ENCODE results near the gene DGAT2.

Gene DGAT2

GRCh38 chr11:75814677-75815344 is 46.2 kb downstream of the DGAT2 start, which contains the start of gene UVRAG (continued):
- TF ChIP-seq ZBTB11 (tag by site-specific recombination; conservative IDR thresholded peaks at IDR 0.05; ENCODE audit: low read depth) (peak; percentile 27; the same call in 1 of the 2 replicates), ZNF354C (tag by site-specific recombination; IDR thresholded peaks at IDR 0.05; ENCODE audit: borderline replicate concordance, low read depth) (no peak), HOXD13 (CRISPR knock-in tag; IDR thresholded peaks at IDR 0.05; ENCODE audit: borderline replicate concordance) (no peak), ZNF792 (tag by site-specific recombination; IDR thresholded peaks at IDR 0.05) (no peak), ZXDB (tag by site-specific recombination; IDR thresholded peaks at IDR 0.05) (peak; percentile 39), FEZF1 (tag by site-specific recombination; IDR thresholded peaks at IDR 0.05) (no peak), ZNF624 (tag by site-specific recombination; IDR thresholded peaks at IDR 0.05) (no peak), ZNF302 (tag by site-specific recombination; IDR thresholded peaks at IDR 0.05; ENCODE audit: low read depth) (no peak), ZNF639 (tag by site-specific recombination; IDR thresholded peaks at IDR 0.05) (no peak), SCRT2 (tag by site-specific recombination; IDR thresholded peaks at IDR 0.05) (no peak), ZNF416 (tag by site-specific recombination; IDR thresholded peaks at IDR 0.05) (no peak), ZNF707 (tag by site-specific recombination; IDR thresholded peaks at IDR 0.05) (no peak), ZNF311 (tag by site-specific recombination; IDR thresholded peaks at IDR 0.05; ENCODE audit: borderline replicate concordance) (no peak), PRDM10 (tag by site-specific recombination; IDR thresholded peaks at IDR 0.05) (peak; percentile 74), TSHZ1 (tag by site-specific recombination; IDR thresholded peaks at IDR 0.05; ENCODE audit: borderline replicate concordance) (no peak), ZIC2 (tag by site-specific recombination; IDR thresholded peaks at IDR 0.05) (peak; percentile 79), ZNF2 (tag by site-specific recombination; IDR thresholded peaks at IDR 0.05) (no peak), ZNF670 (tag by site-specific recombination; IDR thresholded peaks at IDR 0.05; ENCODE audit: low read depth) (no peak), KLF17 (tag by site-specific recombination; IDR thresholded peaks at IDR 0.05) (no peak), HOXA7 (CRISPR knock-in tag; IDR thresholded peaks at IDR 0.05; ENCODE audit: borderline replicate concordance) (no peak), AEBP2 (tag by site-specific recombination; IDR thresholded peaks at IDR 0.05; ENCODE audit: borderline replicate concordance) (no peak), ZNF404 (tag by site-specific recombination; IDR thresholded peaks at IDR 0.05) (no peak), ZNF580 (tag by site-specific recombination; IDR thresholded peaks at IDR 0.05) (peak; percentile 91), GFI1B (tag by site-specific recombination; IDR thresholded peaks at IDR 0.05) (no peak), SALL2 (tag by site-specific recombination; IDR thresholded peaks at IDR 0.05; ENCODE audit: borderline replicate concordance) (no peak)

Measured in HEK293 (cell line).